NCI-H128 (cell line): ENCODE data around the gene MIPOL1.
"Not testable (repeated sequence)": the region's sequence is repeated elsewhere in the genome, so short reads cannot be mapped to it uniquely, and the experiment has no call there.

Experiments
- DNase-seq: peaks from one replicate; lab custom pipeline; 2025; ENCODE audit not compliant: unreplicated experiment; lab: John Stamatoyannopoulos, UW

Gene MIPOL1

GRCh38 chr14:37384870-37385596, 187.3 kb downstream of the MIPOL1 start:
- no peak for DNase-seq

- DNase-seq = not testable (repeated sequence)
Observed at GRCh38 chr14:37397157-37397940, 199.6 kb downstream of the MIPOL1 start.

- no peak for DNase-seq
Observed at GRCh38 chr14:37397941-37398215, 200.1 kb downstream of the MIPOL1 start.

- no peak for DNase-seq
Observed at GRCh38 chr14:37399517-37399916, 201.8 kb downstream of the MIPOL1 start.

- no peak for DNase-seq
Observed at GRCh38 chr14:37401093-37401492, 203.4 kb downstream of the MIPOL1 start.

GRCh38 chr14:37403626-37404025, 205.9 kb downstream of the MIPOL1 start:
- no peak for DNase-seq

GRCh38 chr14:37406095-37406494, 208.4 kb downstream of the MIPOL1 start:
- DNase-seq = no peak

GRCh38 chr14:37411079-37411735, 213.5 kb downstream of the MIPOL1 start:
- DNase-seq = no peak

- no peak for DNase-seq
Observed at GRCh38 chr14:37413050-37413449, 215.3 kb downstream of the MIPOL1 start.

- no peak for DNase-seq
Observed at GRCh38 chr14:37413504-37414003, 215.8 kb downstream of the MIPOL1 start.

- DNase-seq = no peak
Observed at GRCh38 chr14:37416264-37416663, 218.5 kb downstream of the MIPOL1 start.

GRCh38 chr14:37417151-37417550, 219.4 kb downstream of the MIPOL1 start:
- DNase-seq = no peak

GRCh38 chr14:37417833-37418232, 220.1 kb downstream of the MIPOL1 start:
- no peak for DNase-seq

- DNase-seq = no peak
Observed at GRCh38 chr14:37420622-37421021, 222.9 kb downstream of the MIPOL1 start.

GRCh38 chr14:37422319-37422718, 224.6 kb downstream of the MIPOL1 start:
- DNase-seq = no peak

- no peak for DNase-seq
Observed at GRCh38 chr14:37422748-37423147, 225.0 kb downstream of the MIPOL1 start.

- no peak for DNase-seq
Observed at GRCh38 chr14:37428954-37429353, 231.2 kb downstream of the MIPOL1 start.

- no peak for DNase-seq
Observed at GRCh38 chr14:37429618-37430017, 231.9 kb downstream of the MIPOL1 start.

GRCh38 chr14:37434867-37435266, 237.1 kb downstream of the MIPOL1 start:
- no peak for DNase-seq

- DNase-seq = no peak
Observed at GRCh38 chr14:37436519-37436918, 238.8 kb downstream of the MIPOL1 start.

- DNase-seq = no peak
Observed at GRCh38 chr14:37437490-37437889, 239.8 kb downstream of the MIPOL1 start.

GRCh38 chr14:37438444-37438843, 240.7 kb downstream of the MIPOL1 start:
- DNase-seq = no peak
